Activated naive CD8-positive, alpha-beta T cell treated with anti-CD3 and anti-CD28 coated beads for 36 hours (primary cell): Measurements from ENCODE around the gene PPP2R2B. TPM values are rescaled to one million over a fixed set of nuclear protein-coding genes. Genes with fewer than 3 reads are reported as not detected.

Source experiments
- DNase-seq: peaks from one replicate; pipeline ENCODE4 v3.0.0; 2021
- H3K27ac Mint-ChIP-seq: one replicate; pipeline ENCODE4 v1.8.0; 2022; ENCODE audit warnings: mild to moderate bottlenecking, moderate library complexity, mixed read lengths
- H3K27me3 Mint-ChIP-seq: one replicate; pipeline ENCODE4 v1.8.0; 2022; ENCODE audit warnings: mild to moderate bottlenecking, mixed read lengths
- H3K36me3 Mint-ChIP-seq: one replicate; pipeline ENCODE4 v1.8.0; 2021; ENCODE audit warnings: mild to moderate bottlenecking, mixed read lengths
- H3K4me1 Mint-ChIP-seq: one replicate; pipeline ENCODE4 v1.8.0; 2021; ENCODE audit warnings: mixed read lengths
- H3K4me3 Mint-ChIP-seq: one replicate; pipeline ENCODE4 v1.8.0; 2022; ENCODE audit warnings: mild to moderate bottlenecking, moderate library complexity, mixed read lengths
- H3K9me3 Mint-ChIP-seq: one replicate; pipeline ENCODE4 v1.8.0; 2022; ENCODE audit warnings: mixed read lengths
- total RNA-seq, 2 experiments: library from RNA; stranded (reverse); gene quantifications; one replicate each; pipeline ENCODE4 v1.2.3, GENCODE V29; 2021

Gene PPP2R2B
- total RNA-seq, 2 experiments from 2014 or later = 0.19 to 0.30 TPM

GRCh38 chr5:146533260-146533857 is 345.2 kb downstream of the PPP2R2B start:
- H3K9me3 Mint-ChIP-seq = no peaks in the 10 kb centered on the region
- H3K4me3 Mint-ChIP-seq = no peak overlapping the region
- no peaks in the 10 kb centered on the region for H3K36me3 Mint-ChIP-seq
- H3K4me1 Mint-ChIP-seq = peaks cover 8% of the 10 kb centered on the region
- peak; percentile 66 for DNase-seq
- H3K27me3 Mint-ChIP-seq = no peaks in the 10 kb centered on the region
- H3K27ac Mint-ChIP-seq = no peak overlapping the region
